Tibial nerve (tissue), 4 donors: ENCODE measurements around the gene ZDHHC20.

Experiments
- EP300 ChIP-seq, 2 donors: sonication (generic); formaldehyde crosslinking; IDR thresholded peaks; one replicate each; pipeline ENCODE4 v1.6.1; 2017; ENCODE audit warnings: antibody characterized with exemption in 2 of 2, mild to moderate bottlenecking in 1 of 2
- POLR2A ChIP-seq, 2 donors: fragments of 450-650 bp; IDR thresholded peaks; one replicate each; pipeline ENCODE4 v1.6.1; 2017; ENCODE audit warnings: antibody characterized with exemption in 2 of 2, mild to moderate bottlenecking in 2 of 2, moderate library complexity in 2 of 2
- TF ChIP-seq, protein P1 (sequence below), 5 experiments: fragments of 200-600 bp in 3 of 5; fragments of 450-650 bp in 2 of 5; sonication (generic) in 3 of 5; IDR thresholded peaks; one replicate each; pipeline ENCODE4 v1.5.1; 2016 to 2019; ENCODE audit warnings: antibody characterized with exemption in 5 of 5, mild to moderate bottlenecking in 3 of 5, moderate library complexity in 2 of 5

DNA sequence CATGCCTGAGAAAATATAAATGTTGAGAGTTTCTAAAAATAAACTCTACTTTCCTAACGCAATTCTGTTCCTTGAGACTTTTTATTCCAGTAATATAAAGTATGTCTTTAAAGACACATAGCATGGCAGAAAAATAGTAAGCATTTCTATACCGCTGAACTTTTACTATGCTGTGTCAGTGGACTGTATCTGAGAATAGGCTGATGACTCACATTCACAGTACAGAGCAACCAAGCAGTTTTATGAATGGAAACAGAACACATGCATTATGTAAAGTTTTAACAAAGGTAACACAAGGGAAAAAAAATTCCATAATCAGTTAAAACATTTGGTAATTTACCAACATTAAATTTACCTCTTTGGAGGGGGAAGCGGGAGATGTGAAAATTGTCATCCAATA lies 38.4 kb downstream of the ZDHHC20 start:
- TF ChIP-seq, protein P1, sequence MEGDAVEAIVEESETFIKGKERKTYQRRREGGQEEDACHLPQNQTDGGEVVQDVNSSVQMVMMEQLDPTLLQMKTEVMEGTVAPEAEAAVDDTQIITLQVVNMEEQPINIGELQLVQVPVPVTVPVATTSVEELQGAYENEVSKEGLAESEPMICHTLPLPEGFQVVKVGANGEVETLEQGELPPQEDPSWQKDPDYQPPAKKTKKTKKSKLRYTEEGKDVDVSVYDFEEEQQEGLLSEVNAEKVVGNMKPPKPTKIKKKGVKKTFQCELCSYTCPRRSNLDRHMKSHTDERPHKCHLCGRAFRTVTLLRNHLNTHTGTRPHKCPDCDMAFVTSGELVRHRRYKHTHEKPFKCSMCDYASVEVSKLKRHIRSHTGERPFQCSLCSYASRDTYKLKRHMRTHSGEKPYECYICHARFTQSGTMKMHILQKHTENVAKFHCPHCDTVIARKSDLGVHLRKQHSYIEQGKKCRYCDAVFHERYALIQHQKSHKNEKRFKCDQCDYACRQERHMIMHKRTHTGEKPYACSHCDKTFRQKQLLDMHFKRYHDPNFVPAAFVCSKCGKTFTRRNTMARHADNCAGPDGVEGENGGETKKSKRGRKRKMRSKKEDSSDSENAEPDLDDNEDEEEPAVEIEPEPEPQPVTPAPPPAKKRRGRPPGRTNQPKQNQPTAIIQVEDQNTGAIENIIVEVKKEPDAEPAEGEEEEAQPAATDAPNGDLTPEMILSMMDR (IDR thresholded peaks at IDR 0.05) = no peak
- TF ChIP-seq POLR2A (IDR thresholded peaks at IDR 0.05) = no peak
- TF ChIP-seq EP300 (IDR thresholded peaks at IDR 0.05) = no peak
